Mesenchymal stem cell (in vitro differentiated cells and primary cell): ENCODE data around the gene LCP1.

Source experiments
- DNase-seq: peaks from one replicate; pipeline ENCODE4 v3.0.0-alpha.2; 2013
- H2AFZ ChIP-seq: one replicate; pipeline ENCODE4 v1.6.1; 2013; ENCODE audit warnings: low read depth, mild to moderate bottlenecking, control low read depth, inconsistent platforms, low read length, moderate library complexity
- H2AK5ac ChIP-seq: 2 replicates; pipeline ENCODE4 v1.6.1; 2013; ENCODE audit warnings: low read length, moderate library complexity, mild to moderate bottlenecking, inconsistent platforms; ENCODE audit not compliant: severe bottlenecking
- H2BK120ac ChIP-seq: one replicate; pipeline ENCODE4 v1.6.1; 2013; ENCODE audit warnings: low read depth, mild to moderate bottlenecking, inconsistent platforms, low read length, moderate library complexity
- H2BK12ac ChIP-seq, 2 experiments: one replicate each; pipeline ENCODE4 v1.6.1; 2013; ENCODE audit warnings: inconsistent platforms in 2 of 2, low read length in 2 of 2, mild to moderate bottlenecking in 2 of 2, moderate library complexity in 2 of 2, control low read depth in 1 of 2
- H2BK15ac ChIP-seq: one replicate; pipeline ENCODE4 v1.6.1; 2013; ENCODE audit warnings: mild to moderate bottlenecking, low read depth, inconsistent platforms; ENCODE audit not compliant: poor library complexity, severe bottlenecking
- H2BK5ac ChIP-seq: 2 replicates; pipeline ENCODE4 v1.6.1; 2013; ENCODE audit warnings: low read depth, mild to moderate bottlenecking, low read length, control low read depth, inconsistent platforms; ENCODE audit not compliant: poor library complexity, severe bottlenecking
- H3K14ac ChIP-seq, 2 experiments: one replicate each; pipeline ENCODE4 v1.6.1; 2013; ENCODE audit warnings: inconsistent platforms in 2 of 2, low read length in 2 of 2, control low read depth in 1 of 2, mild to moderate bottlenecking in 1 of 2, moderate library complexity in 1 of 2
- H3K18ac ChIP-seq, 2 experiments: one replicate each; pipeline ENCODE4 v1.6.1; 2013; ENCODE audit warnings: inconsistent platforms in 2 of 2, low read length in 2 of 2, control low read depth in 1 of 2, low read depth in 1 of 2, mild to moderate bottlenecking in 1 of 2
- H3K23ac ChIP-seq, 2 experiments: one replicate each; pipeline ENCODE4 v1.6.1; 2013; ENCODE audit warnings: inconsistent platforms in 2 of 2, low read length in 2 of 2, mild to moderate bottlenecking in 2 of 2, moderate library complexity in 2 of 2, control low read depth in 1 of 2
- H3K27ac ChIP-seq: 2 replicates; pipeline ENCODE4 v1.5.1; 2013; ENCODE audit warnings: mild to moderate bottlenecking, moderate library complexity, low read length, control low read depth, inconsistent platforms; ENCODE audit not compliant: poor library complexity, severe bottlenecking
- H3K27me3 ChIP-seq, 2 experiments: 2 replicates each; pipeline versions ENCODE4 v1.6.1 to v1.7.0; 2013; ENCODE audit warnings: low read length in 2 of 2, mild to moderate bottlenecking in 2 of 2, moderate library complexity in 2 of 2, control low read depth in 1 of 2, inconsistent platforms in 1 of 2; ENCODE audit not compliant: control insufficient read depth in 1 of 2, insufficient read depth in 1 of 2
- H3K36me3 ChIP-seq, 2 experiments: 2 replicates each; pipeline versions ENCODE4 v1.6.1 to v1.7.0; 2013; ENCODE audit warnings: low read length in 2 of 2, control low read depth in 1 of 2, inconsistent platforms in 1 of 2, low read depth in 1 of 2, mild to moderate bottlenecking in 1 of 2; ENCODE audit not compliant: insufficient read depth in 2 of 2, control insufficient read depth in 1 of 2
- H3K4ac ChIP-seq, 2 experiments: one replicate each; pipeline ENCODE4 v1.6.1; 2013; ENCODE audit warnings: inconsistent platforms in 2 of 2, low read length in 2 of 2, mild to moderate bottlenecking in 2 of 2, moderate library complexity in 2 of 2, control low read depth in 1 of 2, low read depth in 1 of 2
- H3K4me1 ChIP-seq: 2 replicates; pipeline ENCODE4 v1.6.1; 2013; ENCODE audit warnings: low read depth, low read length, control low read depth; ENCODE audit not compliant: control insufficient read depth, insufficient read depth
- H3K4me2 ChIP-seq: 2 replicates; pipeline ENCODE4 v1.6.1; 2013; ENCODE audit warnings: low read length, mild to moderate bottlenecking, inconsistent platforms; ENCODE audit not compliant: poor library complexity, severe bottlenecking
- H3K4me3 ChIP-seq, 2 experiments: 2 replicates each; pipeline versions ENCODE4 v1.5.1 to v1.7.0; 2013; ENCODE audit warnings: low read length in 2 of 2, mild to moderate bottlenecking in 2 of 2, control low read depth in 1 of 2, low read depth in 1 of 2; ENCODE audit not compliant: insufficient read depth in 1 of 2
- H3K79me1 ChIP-seq: replicated peaks from 2 replicates; pipeline ENCODE4 v1.6.1; 2013; ENCODE audit warnings: mild to moderate bottlenecking, control low read depth, low read length, inconsistent platforms; ENCODE audit not compliant: poor library complexity, severe bottlenecking
- H3K9ac ChIP-seq: 2 replicates; pipeline ENCODE4 v1.7.0; 2013; ENCODE audit warnings: mild to moderate bottlenecking, low read length, moderate library complexity
- H3K9me3 ChIP-seq: 2 replicates; pipeline ENCODE4 v1.7.0; 2013; ENCODE audit warnings: mild to moderate bottlenecking, low read length; ENCODE audit not compliant: control insufficient read depth
- H4K8ac ChIP-seq: one replicate; pipeline ENCODE4 v1.6.1; 2013; ENCODE audit warnings: inconsistent platforms, mild to moderate bottlenecking, low read length, moderate library complexity
- H4K91ac ChIP-seq: one replicate; pipeline ENCODE4 v1.6.1; 2013; ENCODE audit warnings: mild to moderate bottlenecking, low read length, inconsistent platforms
- WGBS: methylation state at CpG from one replicate; pipeline ENCODE4 v1.1.7; 2013; ENCODE audit warnings: mixed read lengths; 5-methylcytosine and 5-hydroxymethylcytosine counted together

LCP1 gene

GRCh38 chr13:46146898-46147297 is 35.1 kb downstream of the LCP1 start:
- Histone ChIP-seq H3K4me2 (no peak overlapping the region), H4K8ac (no peak overlapping the region), H3K36me3 (no peaks in the 10 kb centered on the region), H3K4me3 (no peak overlapping the region), H2AFZ (no peak overlapping the region), H2BK15ac (no peak overlapping the region), H4K91ac (no peak overlapping the region), H2BK120ac (no peak overlapping the region), H3K9me3 (no peaks in the 10 kb centered on the region), H2AK5ac (no peak overlapping the region), H3K27me3 (peaks cover 0 to 3% of the 10 kb centered on the region in 2 experiments), H2BK5ac (no peak overlapping the region), H3K79me1 (no peaks in the 10 kb centered on the region), H3K4me1 (peaks cover 4% of the 10 kb centered on the region), H3K23ac (no peak overlapping the region), H3K27ac (no peak overlapping the region), H2BK12ac (no peak overlapping the region), H3K14ac (no peak overlapping the region), H3K4ac (no peak overlapping the region), H3K18ac (no peak overlapping the region), H3K9ac (no peak overlapping the region)
- DNase-seq, result peak; percentile 30
- 28% methylated on average over 3 of the region's 3 CpGs for WGBS

GRCh38 chr13:46145950-46146349 is 36.0 kb downstream of the LCP1 start:
- H3K4me3 ChIP-seq, result no peak overlapping the region
- no peak overlapping the region for H3K18ac ChIP-seq
- no peak overlapping the region for H2BK15ac ChIP-seq
- H2AK5ac ChIP-seq, result no peak overlapping the region
- H3K9ac ChIP-seq, result no peak overlapping the region
- H4K91ac ChIP-seq, result no peak overlapping the region
- no peaks in the 10 kb centered on the region for H3K79me1 ChIP-seq
- H3K4me2 ChIP-seq, result no peak overlapping the region
- no peak overlapping the region for H2BK12ac ChIP-seq
- H3K23ac ChIP-seq, result no peak overlapping the region
- no peak overlapping the region for H3K4ac ChIP-seq
- no peaks in the 10 kb centered on the region for H3K36me3 ChIP-seq
- no peak overlapping the region for H2AFZ ChIP-seq
- H3K9me3 ChIP-seq, result no peaks in the 10 kb centered on the region
- no peak for DNase-seq
- no peak overlapping the region for H2BK120ac ChIP-seq
- H4K8ac ChIP-seq, result no peak overlapping the region
- H3K14ac ChIP-seq, result no peak overlapping the region
- peaks cover 4% of the 10 kb centered on the region for H3K4me1 ChIP-seq
- H2BK5ac ChIP-seq, result no peak overlapping the region
- no peak overlapping the region for H3K27ac ChIP-seq
- WGBS, result no CpG with 5 or more reads among the region's 2 CpGs
- H3K27me3 ChIP-seq, result peaks cover 0 to 3% of the 10 kb centered on the region in 2 experiments

GRCh38 chr13:46145135-46145534 is 36.8 kb downstream of the LCP1 start:
- Histone ChIP-seq H3K27me3 (peaks cover 0 to 3% of the 10 kb centered on the region in 2 experiments), H3K23ac (no peak overlapping the region), H4K91ac (no peak overlapping the region), H4K8ac (no peak overlapping the region), H3K4ac (no peak overlapping the region), H3K9me3 (no peaks in the 10 kb centered on the region), H3K18ac (no peak overlapping the region), H2BK5ac (no peak overlapping the region), H3K4me1 (peaks cover 3% of the 10 kb centered on the region), H3K9ac (no peak overlapping the region), H3K14ac (no peak overlapping the region), H2AFZ (no peak overlapping the region), H2AK5ac (no peak overlapping the region), H2BK15ac (no peak overlapping the region), H2BK12ac (no peak overlapping the region), H3K36me3 (no peaks in the 10 kb centered on the region), H3K79me1 (no peaks in the 10 kb centered on the region), H2BK120ac (no peak overlapping the region), H3K4me2 (no peak overlapping the region), H3K4me3 (no peak overlapping the region), H3K27ac (no peak overlapping the region)
- no peak for DNase-seq
- WGBS, result 98% methylated on average over 4 of the region's 4 CpGs

GRCh38 chr13:46143184-46143701 is 38.7 kb downstream of the LCP1 start:
- no peak overlapping the region for H4K8ac ChIP-seq
- no peak overlapping the region for H3K23ac ChIP-seq
- H2BK120ac ChIP-seq, result no peak overlapping the region
- H2AFZ ChIP-seq, result no peak overlapping the region
- H3K4me2 ChIP-seq, result no peak overlapping the region
- no peaks in the 10 kb centered on the region for H3K4me1 ChIP-seq
- H3K27me3 ChIP-seq, result peaks cover 0 to 3% of the 10 kb centered on the region in 2 experiments
- H3K9me3 ChIP-seq, result no peaks in the 10 kb centered on the region
- no peak overlapping the region for H3K9ac ChIP-seq
- H2BK5ac ChIP-seq, result no peak overlapping the region
- no peak overlapping the region for H3K18ac ChIP-seq
- no peak overlapping the region for H2BK15ac ChIP-seq
- no peaks in the 10 kb centered on the region for H3K79me1 ChIP-seq
- no peak overlapping the region for H3K14ac ChIP-seq
- H2BK12ac ChIP-seq, result no peak overlapping the region
- H2AK5ac ChIP-seq, result no peak overlapping the region
- WGBS, result 73% methylated on average over 3 of the region's 4 CpGs
- no peak overlapping the region for H4K91ac ChIP-seq
- H3K36me3 ChIP-seq, result no peaks in the 10 kb centered on the region
- H3K4me3 ChIP-seq, result no peak overlapping the region
- H3K4ac ChIP-seq, result no peak overlapping the region
- DNase-seq, result no peak
- H3K27ac ChIP-seq, result no peak overlapping the region
